ENCODE results near the gene GM2A.
A peak's percentile ranks its signal among the peaks of the same experiment; 100 is the strongest.
"Not testable (repeated sequence)": the region's sequence is repeated elsewhere in the genome, so short reads cannot be mapped to it uniquely, and the experiment has no call there.

Gene GM2A

GRCh38 chr5:151254990-151255389 lies 2.0 kb downstream of the GM2A start:
- not testable (repeated sequence) for H3K27me3 Mint-ChIP-seq; H3K36me3 Mint-ChIP-seq (ENCODE audit: low read depth); H3K9me3 Mint-ChIP-seq; DNase-seq; ATAC-seq
- Mint-ChIP-seq H3K4me1 (peaks cover 72% of the 10 kb centered on the region), H3K27ac (peak overlapping the region; percentile 44), H3K4me3 (peak overlapping the region; percentile 2)

DNA sequence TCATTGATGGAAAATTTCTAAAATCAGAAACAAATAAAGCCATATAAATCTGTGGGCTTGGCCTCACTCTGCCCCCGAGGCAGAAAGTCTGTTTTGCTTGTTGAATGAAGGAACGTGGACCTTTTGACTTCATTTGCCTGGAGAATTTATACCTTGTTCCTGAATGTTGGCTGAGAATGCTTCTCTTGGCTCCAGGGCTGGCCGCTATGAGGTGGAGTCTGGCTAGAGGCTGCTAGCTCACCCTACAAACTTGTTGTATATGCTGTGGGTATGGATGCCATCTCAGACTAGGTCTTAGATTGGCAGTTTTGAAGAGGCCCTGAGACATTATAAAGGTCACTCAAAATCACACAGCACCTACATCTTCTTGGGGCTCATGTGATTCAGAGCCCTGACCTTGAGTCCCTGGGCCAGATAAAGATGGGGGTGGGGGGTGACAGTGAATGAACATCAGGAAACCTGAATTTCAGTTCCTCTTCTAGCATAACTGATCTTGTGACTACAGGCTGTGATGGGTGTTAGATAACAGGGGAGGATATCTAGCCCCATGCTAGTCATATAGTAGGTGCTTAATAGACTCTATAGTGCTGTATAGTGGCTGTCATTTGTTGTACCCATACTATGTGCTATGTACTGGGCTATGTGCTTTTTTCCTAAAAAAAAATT lies 2.8 kb downstream of the GM2A start:
- H3K27ac Mint-ChIP-seq, result peak overlapping the region; percentile 44
- peaks cover 64% of the 10 kb centered on the region for H3K4me1 Mint-ChIP-seq
- peak overlapping the region; percentile 2 for H3K4me3 Mint-ChIP-seq
- no peaks in the 10 kb centered on the region for H3K27me3 Mint-ChIP-seq
- peaks cover 2% of the 10 kb centered on the region for H3K36me3 Mint-ChIP-seq (ENCODE audit: low read depth)
- H3K9me3 Mint-ChIP-seq, result no peaks in the 10 kb centered on the region
- no peak for ATAC-seq
- DNase-seq, result no peak

DNA sequence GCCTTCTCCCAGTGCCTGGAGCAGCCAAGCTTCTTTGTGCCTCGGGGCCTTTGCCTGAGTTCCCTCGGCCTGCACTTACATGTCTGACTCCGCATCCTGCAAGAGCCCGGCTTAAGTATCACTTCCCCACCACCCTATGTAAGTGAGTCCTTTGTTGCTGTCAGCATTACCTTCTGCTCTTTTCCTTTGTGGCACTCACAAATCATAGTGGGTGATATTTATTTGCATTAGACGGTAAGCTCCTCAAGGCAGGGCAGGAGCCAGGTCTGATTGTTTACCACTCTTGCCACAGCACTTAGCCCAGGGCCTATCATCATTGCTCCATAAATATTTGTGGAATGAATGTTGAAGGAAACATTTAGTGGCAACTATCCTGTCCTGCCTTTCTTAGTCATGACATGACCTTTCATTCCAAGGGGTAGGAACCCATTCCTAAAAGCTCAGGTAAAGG lies 4.8 kb downstream of the GM2A start:
- DNase-seq, result no peak
- Mint-ChIP-seq H3K27me3 (no peaks in the 10 kb centered on the region), H3K4me3 (no peak overlapping the region), H3K36me3 (ENCODE audit: low read depth) (peaks cover 2% of the 10 kb centered on the region), H3K9me3 (no peaks in the 10 kb centered on the region), H3K4me1 (peaks cover 47% of the 10 kb centered on the region), H3K27ac (no peak overlapping the region)
- no peak for ATAC-seq

DNA sequence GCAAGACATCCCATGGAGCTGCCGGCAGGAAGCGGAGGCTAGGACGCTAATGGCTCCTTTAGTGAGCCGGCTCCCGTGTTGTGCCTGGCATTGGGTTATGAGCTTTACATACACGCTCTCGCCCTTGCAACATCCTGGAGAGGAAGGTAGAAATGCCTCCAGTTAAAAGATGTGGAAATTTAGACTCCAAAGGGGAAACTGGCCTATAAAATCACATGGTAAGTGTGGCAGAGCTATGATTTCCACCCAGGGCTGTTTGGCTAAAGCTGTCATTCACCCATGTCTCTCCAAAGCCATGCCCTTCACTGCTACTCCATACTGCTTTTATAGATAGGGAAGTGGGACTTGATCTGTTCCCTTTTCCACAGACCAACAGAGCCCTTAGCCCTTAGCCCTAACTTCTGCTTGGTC lies 5.2 kb downstream of the GM2A start:
- no peak overlapping the region for H3K4me3 Mint-ChIP-seq
- peaks cover 2% of the 10 kb centered on the region for H3K36me3 Mint-ChIP-seq (ENCODE audit: low read depth)
- no peaks in the 10 kb centered on the region for H3K27me3 Mint-ChIP-seq
- DNase-seq (no peak), ATAC-seq (no peak)
- no peak overlapping the region for H3K27ac Mint-ChIP-seq
- H3K9me3 Mint-ChIP-seq, result no peaks in the 10 kb centered on the region
- peaks cover 45% of the 10 kb centered on the region for H3K4me1 Mint-ChIP-seq

DNA sequence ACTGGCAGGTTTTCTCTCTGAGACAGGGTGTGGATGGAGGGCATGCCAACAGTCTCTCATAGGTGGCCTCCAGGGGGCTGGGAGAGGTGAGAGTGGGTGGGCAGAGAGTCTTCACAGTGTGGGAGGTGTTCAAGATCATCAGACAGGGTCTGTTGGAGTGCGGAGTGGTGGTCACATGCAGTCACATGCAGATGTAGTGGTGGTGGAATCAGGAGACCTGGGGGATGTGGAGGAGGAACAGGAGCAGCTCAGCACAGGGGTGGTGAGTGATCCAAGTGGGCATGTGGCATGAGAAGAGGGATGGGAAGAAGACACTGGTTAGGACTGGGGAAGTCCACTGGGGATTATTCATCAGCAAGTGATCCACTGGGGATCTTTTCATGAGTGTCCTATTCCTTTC lies 5.8 kb downstream of the GM2A start:
- no peak overlapping the region for H3K4me3 Mint-ChIP-seq
- H3K27me3 Mint-ChIP-seq, result no peaks in the 10 kb centered on the region
- DNase-seq, result no peak
- H3K27ac Mint-ChIP-seq, result peak overlapping the region; percentile 72
- peaks cover 44% of the 10 kb centered on the region for H3K4me1 Mint-ChIP-seq
- peaks cover 3% of the 10 kb centered on the region for H3K36me3 Mint-ChIP-seq (ENCODE audit: low read depth)
- H3K9me3 Mint-ChIP-seq, result no peaks in the 10 kb centered on the region
- ATAC-seq, result no peak

DNA sequence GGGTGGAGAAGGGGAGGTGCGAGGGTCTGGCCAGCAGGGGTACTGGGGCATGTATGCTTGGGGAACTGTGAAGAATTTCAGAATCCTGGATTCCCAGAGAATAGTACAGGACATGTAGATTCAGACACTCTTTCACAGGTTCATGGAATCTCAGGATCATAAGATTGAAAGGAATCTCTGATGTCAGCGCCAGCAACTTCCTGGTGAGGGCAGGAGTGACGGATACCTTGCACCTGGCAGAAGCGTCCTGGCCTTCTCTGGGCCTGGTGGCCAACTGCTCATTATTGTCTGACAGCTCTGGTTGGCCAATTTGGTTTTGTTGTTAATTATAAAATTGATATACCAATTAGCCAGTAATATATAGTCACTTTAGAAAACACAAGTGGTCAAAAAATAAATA lies 6.9 kb downstream of the GM2A start:
- no peak for DNase-seq
- peaks cover 9% of the 10 kb centered on the region for H3K36me3 Mint-ChIP-seq (ENCODE audit: low read depth)
- peaks cover 40% of the 10 kb centered on the region for H3K4me1 Mint-ChIP-seq
- no peaks in the 10 kb centered on the region for H3K27me3 Mint-ChIP-seq
- no peaks in the 10 kb centered on the region for H3K9me3 Mint-ChIP-seq
- H3K4me3 Mint-ChIP-seq, result no peak overlapping the region
- ATAC-seq, result no peak
- H3K27ac Mint-ChIP-seq, result no peak overlapping the region

DNA sequence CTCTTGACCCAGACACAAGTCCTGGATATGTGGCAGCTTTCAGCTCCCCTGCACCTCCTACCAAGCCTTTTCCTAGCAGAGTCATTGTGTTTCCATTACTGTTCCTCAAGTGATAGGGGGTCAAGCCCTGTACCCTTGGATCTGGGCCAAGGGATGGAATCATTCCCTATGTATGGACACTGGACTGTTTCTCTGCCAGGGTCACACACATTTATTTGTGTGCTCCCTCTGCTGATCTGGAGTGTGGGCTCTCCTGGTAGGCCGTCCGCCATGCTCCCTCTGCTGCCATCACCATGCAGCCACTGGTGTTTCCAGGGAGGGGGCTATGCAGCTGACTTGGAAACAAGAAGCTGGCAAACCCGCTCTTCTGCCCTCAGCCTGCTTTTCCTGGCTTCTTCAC lies 9.5 kb downstream of the GM2A start:
- Mint-ChIP-seq H3K4me1 (peaks cover 23% of the 10 kb centered on the region), H3K36me3 (ENCODE audit: low read depth) (peaks cover 14% of the 10 kb centered on the region), H3K27ac (no peak overlapping the region), H3K27me3 (no peaks in the 10 kb centered on the region), H3K4me3 (no peak overlapping the region), H3K9me3 (no peaks in the 10 kb centered on the region)
- ATAC-seq (no peak), DNase-seq (no peak)

- no peaks in the 10 kb centered on the region for H3K27me3 Mint-ChIP-seq
- DNase-seq (no peak), ATAC-seq (peak; percentile 91)
- H3K4me3 Mint-ChIP-seq, result no peak overlapping the region
- no peaks in the 10 kb centered on the region for H3K9me3 Mint-ChIP-seq
- H3K36me3 Mint-ChIP-seq (ENCODE audit: low read depth), result peaks cover 18% of the 10 kb centered on the region
- H3K27ac Mint-ChIP-seq, result peak overlapping the region; percentile 80
- peaks cover 12% of the 10 kb centered on the region for H3K4me1 Mint-ChIP-seq
Measured at GRCh38 chr5:151264113-151264512, 11.1 kb downstream of the GM2A start.

- H3K36me3 Mint-ChIP-seq (ENCODE audit: low read depth), result peaks cover 16% of the 10 kb centered on the region
- ATAC-seq (no peak), DNase-seq (no peak)
- H3K27me3 Mint-ChIP-seq, result no peaks in the 10 kb centered on the region
- no peak overlapping the region for H3K27ac Mint-ChIP-seq
- peaks cover 12% of the 10 kb centered on the region for H3K4me1 Mint-ChIP-seq
- no peak overlapping the region for H3K4me3 Mint-ChIP-seq
- no peaks in the 10 kb centered on the region for H3K9me3 Mint-ChIP-seq
Measured at GRCh38 chr5:151267491-151268260, 14.7 kb downstream of the GM2A start.

- Mint-ChIP-seq H3K27ac (no peak overlapping the region), H3K4me1 (no peaks in the 10 kb centered on the region), H3K27me3 (no peaks in the 10 kb centered on the region), H3K9me3 (no peaks in the 10 kb centered on the region), H3K4me3 (no peak overlapping the region), H3K36me3 (ENCODE audit: low read depth) (peaks cover 9% of the 10 kb centered on the region)
- peak; percentile 98 for ATAC-seq
- no peak for DNase-seq
Measured at GRCh38 chr5:151270599-151270998, 17.6 kb downstream of the GM2A start.

- Mint-ChIP-seq H3K4me3 (no peak overlapping the region), H3K4me1 (no peaks in the 10 kb centered on the region), H3K9me3 (no peaks in the 10 kb centered on the region), H3K36me3 (ENCODE audit: low read depth) (peaks cover 4% of the 10 kb centered on the region), H3K27me3 (no peaks in the 10 kb centered on the region), H3K27ac (no peak overlapping the region)
- ATAC-seq, result no peak
- DNase-seq, result no peak
Measured at GRCh38 chr5:151271336-151271735, 18.4 kb downstream of the GM2A start.

GRCh38 chr5:151274666-151275065 lies 21.7 kb downstream of the GM2A start:
- Mint-ChIP-seq H3K9me3 (no peaks in the 10 kb centered on the region), H3K4me1 (no peaks in the 10 kb centered on the region), H3K4me3 (no peak overlapping the region), H3K27me3 (no peaks in the 10 kb centered on the region), H3K36me3 (ENCODE audit: low read depth) (no peaks in the 10 kb centered on the region), H3K27ac (no peak overlapping the region)
- DNase-seq (no peak), ATAC-seq (no peak)

DNA sequence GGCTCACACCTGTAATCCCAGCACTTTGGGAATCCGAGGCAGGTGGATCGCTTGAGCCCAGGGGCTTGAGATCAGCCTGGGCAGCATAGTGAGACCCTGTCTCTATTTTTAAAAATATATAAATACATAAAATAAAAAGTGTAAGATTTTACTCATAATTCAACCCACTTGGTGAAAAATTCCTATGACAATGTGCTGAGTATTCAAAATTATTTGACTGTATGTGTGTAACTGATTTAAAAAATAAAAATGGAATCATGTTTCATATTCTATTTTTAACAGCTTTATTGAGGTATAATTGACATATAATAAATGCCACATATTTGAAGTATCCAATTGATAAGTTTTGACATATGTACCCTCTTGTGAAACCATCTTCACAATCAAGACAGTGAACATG lies 22.8 kb downstream of the GM2A start:
- no peak for DNase-seq
- H3K36me3 Mint-ChIP-seq (ENCODE audit: low read depth), result no peaks in the 10 kb centered on the region
- no peaks in the 10 kb centered on the region for H3K4me1 Mint-ChIP-seq
- no peaks in the 10 kb centered on the region for H3K9me3 Mint-ChIP-seq
- ATAC-seq, result no peak
- H3K27ac Mint-ChIP-seq, result no peak overlapping the region
- H3K4me3 Mint-ChIP-seq, result no peak overlapping the region
- no peaks in the 10 kb centered on the region for H3K27me3 Mint-ChIP-seq

DNA sequence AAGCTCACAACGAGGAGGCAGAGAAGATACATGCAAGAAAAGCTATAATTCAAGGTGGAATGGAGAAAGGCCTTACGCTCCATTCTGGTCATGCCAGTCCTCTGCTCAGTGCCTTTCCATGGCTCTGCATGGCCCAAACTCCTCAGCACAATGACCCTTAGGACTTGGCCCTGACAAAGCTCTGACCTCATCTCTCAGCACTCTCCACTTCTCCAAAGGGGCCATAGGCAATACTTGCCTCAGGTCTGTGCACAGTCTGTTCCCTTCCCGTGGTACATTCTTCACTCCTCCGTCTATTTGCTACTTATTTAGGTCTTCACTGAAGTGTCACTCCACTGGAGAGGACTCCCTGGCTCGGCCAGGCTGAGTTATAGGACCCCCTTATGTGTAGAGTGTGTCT lies 25.9 kb downstream of the GM2A start:
- no peak overlapping the region for H3K27ac Mint-ChIP-seq
- H3K9me3 Mint-ChIP-seq, result no peaks in the 10 kb centered on the region
- ATAC-seq (no peak), DNase-seq (no peak)
- peaks cover 2% of the 10 kb centered on the region for H3K27me3 Mint-ChIP-seq
- no peak overlapping the region for H3K4me3 Mint-ChIP-seq
- no peaks in the 10 kb centered on the region for H3K4me1 Mint-ChIP-seq
- H3K36me3 Mint-ChIP-seq (ENCODE audit: low read depth), result no peaks in the 10 kb centered on the region

DNA sequence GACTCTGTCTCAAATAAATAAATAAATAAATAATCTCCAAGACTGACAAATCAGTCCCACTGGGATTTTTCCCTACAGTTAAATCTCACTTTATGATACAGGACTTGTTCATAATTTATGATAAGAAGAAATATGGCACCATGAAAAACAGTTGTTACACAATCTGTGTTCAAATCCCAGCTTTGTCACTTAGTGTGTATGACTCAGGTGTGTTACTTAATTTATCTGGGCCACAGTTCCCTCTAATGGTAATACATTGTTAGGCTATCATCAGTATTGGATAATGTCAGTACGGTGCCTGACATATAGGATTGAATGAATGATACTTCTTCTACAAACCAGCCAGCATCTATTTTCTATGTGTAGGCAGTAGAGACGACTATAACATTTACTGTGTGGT lies 27.5 kb downstream of the GM2A start:
- Mint-ChIP-seq H3K36me3 (ENCODE audit: low read depth) (no peaks in the 10 kb centered on the region), H3K9me3 (no peaks in the 10 kb centered on the region), H3K4me1 (no peaks in the 10 kb centered on the region), H3K4me3 (no peak overlapping the region), H3K27me3 (peaks cover 2% of the 10 kb centered on the region), H3K27ac (no peak overlapping the region)
- DNase-seq (no peak), ATAC-seq (no peak)

All from activated naive CD8-positive, alpha-beta T cell treated with anti-CD3 and anti-CD28 coated beads, Interleukin-2, amount 50 U/mL, for 24 hours (primary cell).